ENCODE results near the gene KIF24.

KIF24 gene

GRCh38 chr9:34372467-34373011 lies 43.5 kb upstream of the KIF24 start:
- no peaks in the 10 kb centered on the region for H3K27me3 ChIP-seq (ENCODE audit: control insufficient read depth, insufficient read depth, low read length)
- no peak for TF ChIP-seq CTCF (IDR thresholded peaks at IDR 0.05)
- no peak overlapping the region for H3K4me2 ChIP-seq (ENCODE audit: low read length)
- no peak overlapping the region for H3K4me3 ChIP-seq (ENCODE audit: low read depth, low read length)
- no peaks in the 10 kb centered on the region for H3K79me2 ChIP-seq
- H3K4me1 ChIP-seq: no peaks in the 10 kb centered on the region
- no peak overlapping the region for H2AFZ ChIP-seq
- no peaks in the 10 kb centered on the region for H3K9me3 ChIP-seq (ENCODE audit: control insufficient read depth, low read length)
- H3K9ac ChIP-seq: no peak overlapping the region
- H3K27ac ChIP-seq: no peak overlapping the region
- no peaks in the 10 kb centered on the region for H3K36me3 ChIP-seq (ENCODE audit: control insufficient read depth, insufficient read depth, low read length)

- Histone ChIP-seq H3K4me2 (ENCODE audit: low read length) (no peak overlapping the region), H3K4me3 (ENCODE audit: low read depth, low read length) (no peak overlapping the region), H3K36me3 (ENCODE audit: control insufficient read depth, insufficient read depth, low read length) (no peaks in the 10 kb centered on the region), H3K4me1 (no peaks in the 10 kb centered on the region), H3K9me3 (ENCODE audit: control insufficient read depth, low read length) (no peaks in the 10 kb centered on the region), H3K27ac (no peak overlapping the region), H3K9ac (no peak overlapping the region), H3K79me2 (no peaks in the 10 kb centered on the region), H2AFZ (no peak overlapping the region), H3K27me3 (ENCODE audit: control insufficient read depth, insufficient read depth, low read length) (no peaks in the 10 kb centered on the region)
- TF ChIP-seq CTCF (IDR thresholded peaks at IDR 0.05): no peak
Measured at GRCh38 chr9:34371886-34372466, 42.9 kb upstream of the KIF24 start.

GRCh38 chr9:34370970-34371880 lies 42.2 kb upstream of the KIF24 start:
- no peak overlapping the region for H3K4me3 ChIP-seq (ENCODE audit: low read depth, low read length)
- H3K27me3 ChIP-seq (ENCODE audit: control insufficient read depth, insufficient read depth, low read length): no peaks in the 10 kb centered on the region
- no peaks in the 10 kb centered on the region for H3K36me3 ChIP-seq (ENCODE audit: control insufficient read depth, insufficient read depth, low read length)
- H3K4me2 ChIP-seq (ENCODE audit: low read length): no peak overlapping the region
- TF ChIP-seq CTCF (IDR thresholded peaks at IDR 0.05): no peak
- no peaks in the 10 kb centered on the region for H3K9me3 ChIP-seq (ENCODE audit: control insufficient read depth, low read length)
- H3K4me1 ChIP-seq: no peaks in the 10 kb centered on the region
- no peaks in the 10 kb centered on the region for H3K79me2 ChIP-seq
- no peak overlapping the region for H3K9ac ChIP-seq
- H3K27ac ChIP-seq: no peak overlapping the region
- H2AFZ ChIP-seq: no peak overlapping the region

- H3K27ac ChIP-seq: no peak overlapping the region
- H3K4me3 ChIP-seq (ENCODE audit: low read depth, low read length): no peak overlapping the region
- no peaks in the 10 kb centered on the region for H3K36me3 ChIP-seq (ENCODE audit: control insufficient read depth, insufficient read depth, low read length)
- no peaks in the 10 kb centered on the region for H3K27me3 ChIP-seq (ENCODE audit: control insufficient read depth, insufficient read depth, low read length)
- no peaks in the 10 kb centered on the region for H3K79me2 ChIP-seq
- no peak overlapping the region for H3K9ac ChIP-seq
- no peaks in the 10 kb centered on the region for H3K4me1 ChIP-seq
- H3K9me3 ChIP-seq (ENCODE audit: control insufficient read depth, low read length): no peaks in the 10 kb centered on the region
- H3K4me2 ChIP-seq (ENCODE audit: low read length): no peak overlapping the region
- H2AFZ ChIP-seq: no peak overlapping the region
- TF ChIP-seq CTCF (IDR thresholded peaks at IDR 0.05): no peak
Measured at GRCh38 chr9:34370335-34370969, 41.4 kb upstream of the KIF24 start.

Data from parathyroid adenoma (tissue), 2 donors.